D721Med (cell line): ENCODE results near the gene SOCS1.
A peak's percentile ranks its signal among the peaks of the same experiment; 100 is the strongest.

Experiments
- DNase-seq: peaks from one replicate; pipeline ENCODE4 v3.0.0; 2011; ENCODE audit warnings: low spot score; ENCODE audit not compliant: insufficient read length
- FAIRE-seq: peaks from 2 replicates; lab custom pipeline; 2011; peaks lifted over from hg19 to GRCh38; lab: Jason Lieb, UNC
- CTCF ChIP-seq: IDR thresholded peaks from 2 replicates; pipeline ENCODE4 v1.5.1; 2012; ENCODE audit warnings: mild to moderate bottlenecking, control low read depth; ENCODE audit not compliant: insufficient read depth; ENCODE audit errors: missing control alignments

Gene SOCS1

DNA sequence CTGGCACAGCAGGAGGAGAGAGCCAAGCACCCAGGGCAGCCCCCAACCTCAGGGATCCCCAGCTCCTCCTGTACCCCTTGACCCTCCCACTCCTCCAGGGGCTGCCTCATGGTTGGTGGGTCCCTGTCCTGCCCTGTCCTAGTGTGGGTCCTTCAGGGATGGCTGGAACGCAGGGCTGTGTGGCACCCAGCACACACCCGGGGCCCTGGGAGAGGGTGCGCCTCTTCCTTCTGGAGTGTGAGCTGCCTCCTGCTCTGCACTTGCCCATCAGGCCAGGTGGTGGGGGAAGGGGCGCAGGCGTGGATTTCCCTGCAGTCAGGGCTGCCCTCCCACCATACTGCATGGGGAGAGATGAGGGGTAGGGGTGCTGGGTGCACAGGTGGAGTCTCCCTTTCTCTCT lies 42.6 kb downstream of the SOCS1 start:
- FAIRE-seq (no peak), DNase-seq (no peak)
- no peak for TF ChIP-seq CTCF

DNA sequence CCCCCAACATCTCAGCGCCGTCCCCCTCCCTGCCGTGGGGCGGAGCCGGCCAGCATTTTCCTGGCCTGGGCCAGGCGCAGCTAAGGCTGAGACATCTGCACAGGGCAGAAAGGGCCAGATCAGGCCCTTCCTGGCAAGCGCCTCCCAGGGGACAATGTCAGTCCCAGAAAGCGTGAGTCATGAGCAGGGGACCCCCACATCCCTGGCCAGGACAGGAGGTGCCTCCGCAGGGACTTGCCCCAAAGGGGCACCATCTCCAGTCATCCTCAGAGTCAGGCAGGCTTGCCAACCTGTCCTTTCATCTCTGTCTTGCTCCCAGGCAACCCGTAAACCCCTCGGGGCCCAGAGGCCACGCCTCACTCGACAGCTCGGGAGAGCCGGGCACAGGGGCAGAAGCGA lies 43.2 kb downstream of the SOCS1 start:
- DNase-seq (no peak), FAIRE-seq (no peak)
- TF ChIP-seq CTCF = no peak

DNA sequence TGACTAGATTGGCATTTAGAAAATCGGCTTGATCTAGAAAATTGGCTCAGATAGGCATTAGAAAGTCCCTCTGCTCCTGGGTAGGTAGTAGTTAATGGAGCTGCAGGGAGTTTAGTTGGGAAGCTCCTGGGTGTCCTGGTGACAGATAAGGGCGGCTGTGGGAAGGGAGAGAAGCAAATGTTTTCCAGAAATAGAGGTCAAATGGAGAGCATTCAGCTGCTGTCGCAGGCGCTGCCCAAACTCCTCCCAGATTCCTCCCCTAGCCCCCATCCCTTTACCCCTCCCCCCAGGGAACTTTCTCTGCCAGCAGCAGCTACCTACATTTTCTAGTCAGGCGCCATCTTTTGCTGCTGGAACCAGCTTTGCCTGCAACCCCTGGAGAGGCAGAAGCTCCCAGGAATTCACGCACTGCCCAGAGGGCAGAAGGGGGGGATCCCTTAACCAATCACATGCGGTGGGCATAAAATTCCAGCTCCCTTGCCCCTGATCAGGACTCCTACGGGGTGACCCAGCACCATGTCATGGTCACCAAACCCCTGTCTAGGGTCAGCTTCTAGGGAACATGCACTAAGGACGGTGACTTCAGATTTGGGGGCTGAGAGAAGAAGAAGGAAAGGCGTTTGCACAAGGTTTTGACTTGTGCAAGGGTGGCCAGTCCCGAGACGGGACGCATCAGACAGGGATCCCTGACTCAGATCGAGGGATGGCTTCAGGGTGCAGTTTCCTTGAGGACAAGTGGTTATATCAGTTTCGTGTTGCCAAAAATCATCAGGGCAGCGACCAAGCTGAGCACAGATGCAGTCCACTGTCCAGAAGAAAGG lies 43.8 kb downstream of the SOCS1 start:
- DNase-seq (no peak), FAIRE-seq (no peak)
- no peak for TF ChIP-seq CTCF

DNA sequence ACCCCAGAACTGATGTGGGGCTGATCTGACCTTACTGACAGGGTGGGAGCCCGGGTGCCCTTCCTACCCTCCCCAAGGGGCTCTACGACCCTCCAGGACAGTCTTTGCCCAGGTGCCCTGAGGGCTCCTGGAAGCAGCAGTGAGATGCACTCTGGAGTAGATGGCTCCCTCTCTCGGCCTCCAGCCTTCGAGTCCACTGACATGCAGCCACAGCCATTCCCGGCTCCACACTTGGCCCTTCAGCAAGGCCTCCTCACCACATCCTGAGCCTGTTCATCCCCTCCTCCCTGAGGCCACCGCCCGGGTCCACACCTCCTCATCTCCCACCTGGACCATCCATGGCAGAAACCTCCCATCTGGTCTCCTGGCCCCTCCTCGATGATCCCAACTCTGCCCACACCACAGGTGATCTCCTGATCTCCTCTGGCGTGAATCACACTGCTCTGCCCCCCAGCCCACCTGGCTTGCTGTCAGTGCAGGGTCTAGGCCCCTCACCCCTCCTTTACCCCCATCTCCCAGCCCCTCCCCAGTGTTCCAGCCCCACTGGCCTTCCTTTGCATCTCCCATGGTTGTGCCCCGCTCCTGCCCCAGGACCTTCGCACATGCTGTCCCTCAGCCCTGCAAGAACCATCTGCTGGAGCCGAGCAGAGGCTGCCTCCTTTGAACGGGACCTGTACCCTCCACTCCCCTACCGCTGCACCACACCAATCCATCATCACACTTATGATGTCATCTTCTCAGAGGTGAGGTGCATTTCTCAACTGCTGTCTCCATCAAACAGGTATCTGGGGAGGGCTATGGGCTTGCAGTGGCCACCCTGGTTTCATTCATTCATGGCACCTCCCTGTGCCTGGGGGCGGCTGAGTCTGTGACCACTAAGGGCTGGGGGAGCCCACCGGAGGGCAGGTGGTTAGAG lies 44.7 kb downstream of the SOCS1 start:
- DNase-seq (no peak), FAIRE-seq (no peak)
- peak; percentile 17 for TF ChIP-seq CTCF

GRCh38 chr16:11210260-11210659 lies 45.7 kb downstream of the SOCS1 start:
- no peak for DNase-seq
- no peak for TF ChIP-seq CTCF
- FAIRE-seq = no peak

DNA sequence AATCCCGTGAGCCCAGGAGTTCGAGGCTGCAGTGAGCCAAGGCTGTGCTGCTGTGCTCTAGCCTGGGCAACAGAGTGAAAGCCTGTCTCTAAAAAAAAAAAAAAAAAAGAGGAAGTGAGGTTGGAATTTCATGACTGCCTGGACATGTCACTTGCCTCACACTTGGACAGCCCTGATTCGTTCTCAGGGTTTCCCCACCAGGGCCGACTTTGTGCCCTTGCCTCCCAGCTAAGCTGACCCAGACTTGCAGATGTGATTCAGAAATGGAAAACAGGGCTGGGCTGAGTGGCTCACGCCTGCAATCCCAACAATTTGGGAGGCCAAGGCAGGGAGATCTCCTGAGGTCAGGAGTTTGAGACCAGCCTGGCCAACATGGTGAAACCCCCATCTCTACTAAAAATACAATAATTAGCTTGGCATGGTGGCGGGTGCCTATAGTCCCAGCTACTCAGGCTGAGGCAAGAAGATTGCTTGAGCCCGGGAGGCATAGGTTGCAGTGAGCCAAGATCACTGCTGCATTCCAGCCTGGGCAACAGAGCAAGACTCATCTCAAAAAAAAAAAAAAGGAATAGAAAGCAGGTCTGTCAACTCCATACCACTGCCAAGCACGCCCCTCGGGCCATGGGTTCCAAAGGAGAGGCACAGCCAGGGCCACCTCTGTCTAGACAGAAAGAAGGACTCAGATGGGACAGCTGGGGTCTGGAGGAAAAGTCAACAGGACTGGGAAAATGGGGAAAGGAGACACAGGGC lies 46.9 kb downstream of the SOCS1 start:
- TF ChIP-seq CTCF = no peak
- FAIRE-seq (no peak), DNase-seq (no peak)
